ENCODE measurements around the gene TCF12. TPM values are rescaled to one million over a fixed set of nuclear protein-coding genes. Genes with fewer than 3 reads are reported as not detected.

TCF12 gene
- polyA plus RNA-seq, 3 donors = 8.2 to 20.1 (median 16.6) TPM

GRCh38 chr15:57198654-57199291 lies 280.3 kb downstream of the TCF12 start:
- no peak overlapping the region for H3K27ac ChIP-seq (ENCODE audit: low read depth, low read length)
- WGBS, 3 donors = 38 to 54% (median 50%) methylated on average over 8 of the region's 8 CpGs

GRCh38 chr15:57201578-57201977 lies 283.1 kb downstream of the TCF12 start:
- H3K27ac ChIP-seq (ENCODE audit: low read depth, low read length) = no peak overlapping the region
- 53 to 80% (median 58%) methylated on average over 2 of the region's 2 CpGs for WGBS, 3 donors

GRCh38 chr15:57203906-57204305 lies 285.5 kb downstream of the TCF12 start:
- no peak overlapping the region for H3K27ac ChIP-seq (ENCODE audit: low read depth, low read length)
- WGBS, 3 donors = 94 to 98% (median 95%) methylated on average over 2 of the region's 2 CpGs

- 83 to 91% (median 85%) methylated on average over 11 of the region's 11 CpGs for WGBS, 3 donors
Measured at GRCh38 chr15:57205027-57205855, 286.8 kb downstream of the TCF12 start.

GRCh38 chr15:57205996-57206395 lies 287.6 kb downstream of the TCF12 start:
- H3K27ac ChIP-seq (ENCODE audit: low read depth, low read length) = no peak overlapping the region
- 91 to 97% (median 93%) methylated on average over 3 of the region's 3 CpGs for WGBS, 3 donors

More at GRCh38 chr15:57205027-57205855, 286.8 kb downstream of the TCF12 start:
- H3K27ac ChIP-seq (ENCODE audit: low read depth, low read length) = no peak overlapping the region

GRCh38 chr15:57213862-57214261 lies 295.4 kb downstream of the TCF12 start:
- H3K27ac ChIP-seq (ENCODE audit: low read depth, low read length) = no peak overlapping the region
- 25 to 29% (median 26%) methylated on average over 4 of the region's 4 CpGs for WGBS, 3 donors

GRCh38 chr15:57215326-57215725 lies 296.9 kb downstream of the TCF12 start:
- 29 to 56% (median 50%) methylated on average over 3 of the region's 3 CpGs for WGBS, 3 donors
- H3K27ac ChIP-seq (ENCODE audit: low read depth, low read length) = no peak overlapping the region

GRCh38 chr15:57215881-57216280 lies 297.4 kb downstream of the TCF12 start:
- H3K27ac ChIP-seq (ENCODE audit: low read depth, low read length) = no peak overlapping the region
- 60 to 79% (median 70%) methylated on average over 3 of the region's 3 CpGs for WGBS, 3 donors

GRCh38 chr15:57216288-57216687 lies 297.8 kb downstream of the TCF12 start:
- WGBS, 3 donors = 24 to 38% (median 28%) methylated on average over 2 of the region's 2 CpGs
- H3K27ac ChIP-seq (ENCODE audit: low read depth, low read length) = no peak overlapping the region

GRCh38 chr15:57217778-57218598 lies 299.5 kb downstream of the TCF12 start:
- H3K27ac ChIP-seq (ENCODE audit: low read depth, low read length) = no peak overlapping the region
- 39 to 57% (median 56%) methylated on average over 7 of the region's 7 CpGs for WGBS, 3 donors

- WGBS, 3 donors = 73 to 76% (median 76%) methylated on average over 2 of the region's 2 CpGs
- H3K27ac ChIP-seq (ENCODE audit: low read depth, low read length) = no peak overlapping the region
Measured at GRCh38 chr15:57218826-57219576, 300.6 kb downstream of the TCF12 start.

- 47 to 71% (median 65%) methylated on average over 2 of the region's 2 CpGs for WGBS, 3 donors
- H3K27ac ChIP-seq (ENCODE audit: low read depth, low read length) = no peak overlapping the region
Measured at GRCh38 chr15:57220205-57220604, 301.8 kb downstream of the TCF12 start.

GRCh38 chr15:57221134-57221533 lies 302.7 kb downstream of the TCF12 start:
- 0 to 32% (median 32%) methylated on average over 1 of the region's 1 CpG for WGBS, 3 donors
- H3K27ac ChIP-seq (ENCODE audit: low read depth, low read length) = no peak overlapping the region

GRCh38 chr15:57223345-57223744 lies 304.9 kb downstream of the TCF12 start:
- WGBS, 3 donors = 81 to 85% (median 82%) methylated on average over 2 of the region's 2 CpGs
- H3K27ac ChIP-seq (ENCODE audit: low read depth, low read length) = no peak overlapping the region

- WGBS, 3 donors = 59 to 95% (median 87%) methylated on average over 2 of the region's 2 CpGs
- H3K27ac ChIP-seq (ENCODE audit: low read depth, low read length) = no peak overlapping the region
Measured at GRCh38 chr15:57223887-57224286, 305.4 kb downstream of the TCF12 start.

- no peak overlapping the region for H3K27ac ChIP-seq (ENCODE audit: low read depth, low read length)
- WGBS, 3 donors = 40 to 51% (median 45%) methylated on average over 2 of the region's 2 CpGs
Measured at GRCh38 chr15:57224664-57225063, 306.2 kb downstream of the TCF12 start.

GRCh38 chr15:57227166-57227565 lies 308.7 kb downstream of the TCF12 start:
- 70 to 85% (median 82%) methylated on average over 3 of the region's 3 CpGs for WGBS, 3 donors
- no peak overlapping the region for H3K27ac ChIP-seq (ENCODE audit: low read depth, low read length)

GRCh38 chr15:57227899-57228298 lies 309.5 kb downstream of the TCF12 start:
- H3K27ac ChIP-seq (ENCODE audit: low read depth, low read length) = no peak overlapping the region
- 58 to 76% (median 74%) methylated on average over 2 of the region's 2 CpGs for WGBS, 3 donors

All from adipose tissue (tissue), 3 donors.